Suprapubic skin (tissue), 3 donors: ENCODE results near the gene ANKRD65.

ENCODE experiments used
- CTCF ChIP-seq, 2 donors: fragments of 200-600 bp in 1 of 2; fragments of 450-650 bp in 1 of 2; sonication (generic) in 1 of 2; IDR thresholded peaks; one replicate each; pipeline ENCODE4 v1.5.1; 2016 to 2019; ENCODE audit warnings: antibody characterized with exemption in 2 of 2, mild to moderate bottlenecking in 1 of 2, moderate library complexity in 1 of 2
- POLR2A ChIP-seq, 2 donors: fragments of 450-650 bp; IDR thresholded peaks; one replicate each; pipeline ENCODE4 v1.6.1; 2017; ENCODE audit warnings: antibody characterized with exemption in 2 of 2, mild to moderate bottlenecking in 2 of 2, moderate library complexity in 2 of 2

GRCh38 chr1:1427820-1428148 lies 6.7 kb upstream of the ANKRD65 start:
- TF ChIP-seq CTCF (IDR thresholded peaks at IDR 0.05) = no peak
- TF ChIP-seq POLR2A (IDR thresholded peaks at IDR 0.05) = no peak
